HG02763 (cell line): ENCODE results near the gene MSI2.
A peak's percentile ranks its signal among the peaks of the same experiment; 100 is the strongest.

Source experiments
- ATAC-seq: cut with Tn5 transposase; IDR thresholded peaks from one replicate; pipeline ENCODE4 v1.9.1; 2021; ENCODE audit warnings: mild to moderate bottlenecking, moderate library complexity; ENCODE audit not compliant: unreplicated experiment

Gene MSI2

DNA sequence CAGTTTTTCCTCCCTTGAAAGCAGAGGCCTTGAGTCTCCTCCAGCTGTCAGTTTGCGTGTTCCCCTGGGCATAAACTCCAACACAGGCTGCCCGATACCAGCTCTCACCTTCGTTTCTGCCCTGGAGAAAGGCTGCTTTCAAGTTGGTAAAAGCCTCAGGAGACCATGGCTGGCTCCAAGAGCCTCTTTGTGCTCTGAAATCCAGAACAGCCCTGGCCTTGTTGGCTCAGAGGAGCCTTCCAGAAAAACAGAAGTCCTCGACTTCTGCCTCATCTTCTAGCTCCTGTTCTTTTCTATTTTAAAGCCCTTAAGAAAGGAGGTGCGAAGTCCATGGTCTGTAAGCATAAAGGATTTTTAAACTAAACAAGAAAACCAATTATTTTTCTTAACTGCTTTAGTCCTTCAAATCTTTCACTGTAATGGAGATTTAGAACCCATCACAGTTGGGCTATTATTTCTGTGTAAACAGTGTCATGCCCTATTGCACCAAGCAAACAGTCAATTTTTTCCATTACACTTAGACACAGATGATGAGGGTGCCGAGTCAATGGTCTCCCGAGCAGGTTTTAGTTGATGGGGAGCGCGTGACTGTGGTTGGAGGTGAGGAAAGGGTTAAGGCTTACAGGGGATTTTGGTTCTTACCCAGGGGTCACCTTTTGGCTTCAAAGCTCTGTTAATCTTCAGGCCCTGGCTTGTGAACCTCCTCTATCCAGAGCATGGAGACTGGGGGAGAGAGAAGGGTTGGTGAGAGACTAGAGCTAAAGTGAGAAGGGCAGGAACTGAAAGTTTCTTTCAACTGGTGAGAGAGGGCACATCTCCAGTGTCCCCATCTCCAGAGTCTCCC lies 212.8 kb downstream of the MSI2 start:
- ATAC-seq: peak; percentile 41

- no peak for ATAC-seq
These were observed 214.6 kb downstream of the MSI2 start for GRCh38 chr17:57470906-57471305.

DNA sequence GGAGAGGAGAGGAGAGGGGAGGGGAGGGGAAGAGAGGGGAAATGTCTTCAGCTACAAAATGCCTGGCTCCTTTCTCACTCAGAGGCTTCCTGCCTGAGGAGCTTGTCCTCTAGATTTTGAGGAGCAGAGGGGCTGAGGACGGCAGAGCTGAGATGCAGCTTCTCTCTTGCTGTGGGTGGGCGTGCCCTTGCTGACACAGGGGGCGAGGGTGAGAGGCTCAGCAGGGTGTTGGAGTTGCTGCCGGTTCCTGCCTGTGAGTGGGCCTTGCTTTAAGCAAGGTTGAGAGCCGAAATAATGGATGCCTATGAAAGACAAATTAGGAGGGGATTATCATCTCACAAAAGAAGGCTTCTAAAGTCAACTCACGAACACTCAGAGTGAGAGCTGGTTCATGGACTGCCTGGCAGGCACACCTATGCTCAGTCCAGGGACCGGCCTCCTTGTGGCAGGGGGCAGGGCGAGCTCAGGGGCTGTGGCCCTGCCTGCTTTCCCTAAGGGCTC lies 215.6 kb downstream of the MSI2 start:
- ATAC-seq: no peak

- no peak for ATAC-seq
These were observed 219.5 kb downstream of the MSI2 start for GRCh38 chr17:57475796-57476195.

DNA sequence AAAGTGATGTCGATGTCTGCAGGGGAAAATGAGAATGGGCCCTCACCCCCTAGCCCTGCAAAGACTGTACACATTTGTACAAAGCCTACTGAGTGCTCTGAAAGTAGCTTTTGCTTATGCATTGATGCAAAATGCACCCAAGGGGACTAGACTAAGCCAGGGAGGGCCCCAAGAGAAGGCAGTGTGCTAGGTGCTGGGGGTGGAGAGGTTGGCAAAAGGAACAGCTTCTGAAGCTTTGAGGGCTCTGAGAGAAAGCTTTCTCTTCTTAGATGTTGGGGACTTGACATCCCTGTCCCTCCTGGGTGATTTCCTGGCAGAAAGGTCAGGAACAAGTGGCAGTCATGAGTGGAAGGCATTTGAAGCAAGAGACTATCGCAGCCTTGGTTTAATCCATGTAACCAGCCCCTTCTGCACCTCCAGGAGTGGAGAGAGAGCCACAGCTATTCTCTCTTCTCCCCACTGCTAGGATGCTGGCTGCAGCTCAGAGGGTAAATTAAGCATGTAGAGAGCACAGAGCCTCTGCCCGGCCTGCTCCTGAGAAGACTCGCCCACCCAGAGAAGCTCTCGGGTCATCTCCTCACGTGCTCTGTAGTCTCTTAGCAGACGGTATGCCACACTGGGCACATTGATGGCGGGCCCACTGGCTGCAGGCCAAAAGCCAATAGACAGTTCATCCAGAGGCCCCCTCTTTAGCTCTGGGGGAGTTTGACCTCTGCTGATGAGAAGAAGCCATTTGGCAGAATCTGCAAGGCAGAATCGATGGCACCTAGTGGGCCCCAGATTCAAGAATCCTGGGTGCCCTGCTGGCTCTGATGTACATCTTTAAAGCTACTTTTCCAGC lies 221.4 kb downstream of the MSI2 start:
- no peak for ATAC-seq

DNA sequence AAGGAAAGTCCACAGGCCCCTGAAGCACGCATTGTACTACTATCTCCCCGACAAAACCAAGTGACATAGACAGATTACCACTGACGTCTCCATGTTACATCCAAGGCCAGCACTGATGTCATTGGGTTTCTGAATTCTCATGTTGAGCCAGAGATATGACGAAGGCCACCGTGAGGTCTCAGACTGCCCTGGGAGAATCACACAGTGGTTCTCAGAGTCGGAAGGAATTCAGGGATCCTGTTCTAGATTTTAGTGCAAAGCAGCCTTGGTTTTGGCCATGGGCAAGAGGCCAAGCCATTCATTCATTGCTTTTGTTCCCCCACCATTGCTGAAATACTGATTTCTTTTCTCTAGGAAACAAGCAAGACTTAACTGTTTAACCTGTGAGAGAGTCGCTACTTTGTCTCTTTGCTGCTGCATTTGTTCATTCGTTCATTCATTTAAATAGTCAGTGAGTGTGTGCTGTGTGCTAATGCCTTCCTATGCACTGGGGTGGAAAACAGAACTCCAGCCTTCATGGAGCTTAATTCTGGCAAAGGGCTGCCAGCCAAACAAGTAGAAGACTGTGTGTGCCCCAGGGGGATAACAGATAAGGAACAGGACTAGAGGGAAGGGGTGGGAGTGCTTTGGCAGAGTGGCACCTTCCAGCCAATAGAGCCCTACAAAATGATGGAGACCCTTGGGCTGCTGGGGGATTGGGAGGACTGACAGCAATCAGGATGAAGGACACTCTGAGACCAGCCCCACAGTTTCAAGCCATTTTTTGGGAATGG lies 222.3 kb downstream of the MSI2 start:
- ATAC-seq: no peak

- no peak for ATAC-seq
These were observed 224.3 kb downstream of the MSI2 start for GRCh38 chr17:57480438-57481196.

GRCh38 chr17:57481910-57482391 lies 225.6 kb downstream of the MSI2 start:
- no peak for ATAC-seq

- ATAC-seq: no peak
These were observed 226.3 kb downstream of the MSI2 start for GRCh38 chr17:57482657-57483056.

GRCh38 chr17:57484081-57484666 lies 227.9 kb downstream of the MSI2 start:
- no peak for ATAC-seq

DNA sequence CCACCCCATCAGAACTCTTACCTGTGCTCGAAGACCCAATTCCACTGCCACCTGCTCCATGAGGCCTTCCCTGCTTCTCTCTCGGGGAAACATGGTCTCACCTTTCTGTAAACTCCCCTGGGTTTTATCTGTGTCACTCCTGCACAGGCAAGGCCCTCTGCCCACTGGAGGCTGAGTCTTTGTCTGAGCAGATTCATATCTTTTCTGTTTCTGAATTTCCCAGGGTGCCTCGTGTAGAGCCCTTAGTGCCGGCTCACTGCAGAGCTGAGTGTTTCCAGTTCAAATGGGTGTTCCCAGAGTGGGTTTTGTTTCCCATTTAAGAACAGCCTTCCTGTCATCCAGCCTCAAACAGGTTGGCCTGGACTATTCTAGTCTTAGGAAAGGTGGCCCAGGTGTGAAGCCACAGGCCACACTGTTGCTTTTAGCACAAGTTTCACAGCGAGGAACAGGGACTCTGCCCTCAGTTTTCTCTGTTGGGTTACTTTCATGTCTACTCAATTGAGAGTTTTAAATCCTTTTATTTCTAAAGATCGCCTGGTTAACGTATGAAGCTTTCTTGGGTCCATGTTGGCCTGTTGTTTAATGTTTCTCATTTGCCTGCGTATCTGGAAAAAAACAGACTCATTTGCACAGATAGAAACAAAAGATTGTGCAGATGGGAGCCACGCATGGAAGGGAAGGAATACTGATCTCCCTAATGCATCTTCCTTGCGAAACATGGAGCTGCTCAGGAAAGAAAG lies 228.7 kb downstream of the MSI2 start:
- ATAC-seq: no peak

DNA sequence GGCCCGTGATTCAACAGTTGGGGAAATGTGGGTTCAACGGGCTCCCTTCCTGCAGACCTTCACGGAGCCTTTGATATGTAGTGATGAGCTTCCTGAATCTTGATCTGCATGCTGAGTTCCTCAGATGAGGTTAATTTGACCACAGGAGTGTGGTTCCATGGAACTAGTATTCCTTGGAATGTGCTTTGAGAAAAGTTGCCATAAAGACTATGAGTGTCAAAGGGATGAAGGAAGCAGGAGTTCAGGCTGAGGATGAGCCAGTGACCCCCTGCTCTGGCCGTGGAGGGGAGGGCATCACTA lies 229.2 kb downstream of the MSI2 start:
- ATAC-seq: no peak

DNA sequence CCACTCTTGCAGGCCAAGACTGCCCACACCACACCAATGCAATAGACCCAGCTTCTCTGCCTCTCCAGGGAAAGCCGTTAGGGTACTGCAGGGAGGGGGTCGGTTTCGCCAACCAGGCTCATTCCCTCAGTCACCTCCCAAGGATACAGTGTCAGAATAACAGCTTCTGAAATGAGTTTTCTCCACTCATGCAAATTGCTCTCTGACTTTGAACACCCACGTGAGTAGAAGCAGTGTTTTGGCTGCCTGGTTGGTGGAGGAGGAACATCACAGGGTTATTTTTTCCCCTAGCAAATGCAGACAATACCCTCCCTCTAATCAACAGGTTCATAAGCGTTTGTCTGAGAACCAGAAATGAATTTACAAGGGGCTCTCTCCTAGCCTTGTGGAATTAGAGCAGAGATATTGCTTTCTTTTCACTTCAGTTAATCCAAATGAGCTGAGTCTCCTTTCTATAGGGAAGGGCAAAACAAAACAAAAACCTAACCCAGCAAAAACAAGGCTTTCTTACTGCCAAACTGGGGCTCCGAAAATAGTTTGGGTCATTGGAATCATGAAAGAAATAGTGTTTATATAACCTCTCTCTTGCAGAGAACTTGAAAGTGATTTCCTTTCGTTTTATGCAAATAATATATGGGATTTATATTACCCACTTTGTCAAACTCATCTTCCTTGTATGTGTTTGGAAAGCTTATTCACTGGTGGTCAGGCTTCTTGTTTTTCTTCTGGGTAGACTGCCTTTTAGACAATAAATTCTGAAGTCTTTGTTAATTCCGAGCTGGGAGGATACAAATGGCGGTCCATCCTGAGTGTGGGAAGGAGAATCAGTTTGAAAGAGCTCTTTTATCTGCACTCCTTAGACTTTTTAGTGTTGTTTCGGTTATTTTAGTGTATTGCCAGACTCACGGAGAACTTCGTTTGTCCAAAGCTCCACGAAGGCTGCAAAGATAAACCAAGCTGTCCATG lies 229.9 kb downstream of the MSI2 start:
- no peak for ATAC-seq

- ATAC-seq: no peak
These were observed 230.6 kb downstream of the MSI2 start for GRCh38 chr17:57486882-57487301.

GRCh38 chr17:57487573-57487972 lies 231.2 kb downstream of the MSI2 start:
- no peak for ATAC-seq

- ATAC-seq: no peak
These were observed 232.5 kb downstream of the MSI2 start for GRCh38 chr17:57488856-57489255.

DNA sequence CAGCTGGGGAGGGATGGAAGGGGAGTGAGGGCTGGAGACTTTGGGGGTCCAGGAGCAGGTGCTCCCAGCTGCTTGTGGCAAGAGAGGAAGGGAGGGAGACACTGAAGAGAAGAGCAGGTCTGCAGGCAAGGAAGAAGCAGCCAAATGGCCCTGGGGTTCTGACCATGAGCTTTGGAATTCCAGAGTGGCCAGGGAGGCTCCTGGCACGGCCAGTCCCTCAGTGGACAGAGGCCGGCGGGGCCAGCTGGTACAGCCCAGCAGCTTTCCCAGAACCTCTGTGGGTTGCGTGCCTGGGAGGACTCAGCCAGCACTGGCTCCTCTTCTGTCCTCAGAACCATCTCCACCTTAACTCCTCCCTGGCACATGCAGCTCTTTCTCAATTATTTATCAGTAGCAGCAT lies 233.0 kb downstream of the MSI2 start:
- no peak for ATAC-seq
